Neural progenitor cell (in vitro differentiated cells): Measurements from ENCODE around the gene MASP2.

Source experiments
- CTCF ChIP-seq: fragments of 200-600 bp; sonication (generic); IDR thresholded peaks from 2 replicates; pipeline ENCODE4 v1.5.1; 2017; ENCODE audit warnings: antibody characterized with exemption, mild to moderate bottlenecking
- EZH2 ChIP-seq: fragments of 200-600 bp; sonication (generic); IDR thresholded peaks from 2 replicates; pipeline ENCODE4 v1.6.1; 2017; ENCODE audit warnings: antibody characterized with exemption, mild to moderate bottlenecking, moderate library complexity
- EZH2phosphoT487 ChIP-seq: fragments of 200-600 bp; sonication (generic); IDR thresholded peaks from 2 replicates; pipeline ENCODE4 v1.6.1; 2017; ENCODE audit warnings: antibody characterized with exemption

DNA sequence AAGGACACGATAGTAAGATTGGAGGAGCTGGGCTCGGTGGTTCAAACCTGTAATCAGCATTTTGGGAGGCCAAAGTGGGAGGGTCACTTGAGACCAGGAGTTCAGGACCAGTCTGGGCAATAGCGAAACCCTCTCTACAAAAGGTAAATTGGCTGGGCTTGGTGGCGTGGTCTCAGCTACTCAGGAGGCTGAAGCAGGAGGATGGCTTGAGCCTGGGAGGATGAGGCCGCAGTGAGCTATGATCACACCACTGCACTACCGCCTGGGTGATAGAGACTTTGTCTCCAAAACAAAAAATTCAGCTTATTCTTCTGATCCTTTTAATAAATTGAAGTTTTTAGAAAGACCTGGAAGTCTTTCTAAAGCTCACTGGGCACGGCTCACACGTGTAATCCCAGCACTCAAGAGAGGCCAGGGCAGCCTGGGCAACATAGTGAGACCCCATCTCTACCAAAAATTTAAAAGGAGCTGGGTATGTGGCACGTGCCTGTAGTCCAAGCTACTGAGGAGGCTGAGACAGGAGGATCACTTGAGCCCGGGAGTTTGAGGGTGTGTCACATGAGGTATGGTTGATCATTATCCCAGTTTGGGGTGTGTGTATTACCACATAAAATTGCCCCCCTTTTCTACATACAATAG, 15.3 kb downstream of the MASP2 start:
- TF ChIP-seq EZH2phosphoT487 (no peak), EZH2 (no peak), CTCF (no peak)
